Mesothelial cell of epicardium (in vitro differentiated cells): ENCODE data around the gene KCNA2. TPM values are rescaled to one million over a fixed set of nuclear protein-coding genes. Genes with fewer than 3 reads are reported as not detected.

Experiments used
- DNase-seq, 2 experiments: peaks; one replicate each; pipeline ENCODE4 v3.0.0; 2021; ENCODE audit warnings: low spot score in 2 of 2; ENCODE audit not compliant: unreplicated experiment in 2 of 2
- H3K27ac Mint-ChIP-seq: 2 replicates; pipeline ENCODE4 v1.8.0; 2021; ENCODE audit warnings: mixed read lengths
- H3K27me3 Mint-ChIP-seq: 2 replicates; pipeline ENCODE4 v1.8.0; 2021; ENCODE audit warnings: low read depth, mixed read lengths
- H3K36me3 Mint-ChIP-seq: 2 replicates; pipeline ENCODE4 v1.8.0; 2021; ENCODE audit warnings: mixed read lengths
- H3K4me1 Mint-ChIP-seq: 2 replicates; pipeline ENCODE4 v1.8.0; 2021; ENCODE audit warnings: mixed read lengths
- H3K4me3 Mint-ChIP-seq: 2 replicates; pipeline ENCODE4 v1.8.0; 2021; ENCODE audit warnings: mild to moderate bottlenecking, moderate library complexity, mixed read lengths
- H3K9me3 Mint-ChIP-seq: 2 replicates; pipeline ENCODE4 v1.8.0; 2021; ENCODE audit warnings: mixed read lengths
- CTCF ChIP-seq: fragments of 200-600 bp; sonication (generic); IDR thresholded peaks from one replicate; pipeline ENCODE4 v1.5.0; 2021; ENCODE audit warnings: antibody characterized with exemption; ENCODE audit not compliant: unreplicated experiment
- total RNA-seq: library from RNA; stranded (reverse); gene quantifications from 3 replicates; pipeline ENCODE4 v1.2.1, GENCODE V29; 2021

Gene KCNA2
- total RNA-seq, 1 donor from 2014 or later, result 0.58 TPM

- no peak overlapping the region for H3K27ac Mint-ChIP-seq
- TF ChIP-seq CTCF, result no peak
- H3K4me3 Mint-ChIP-seq, result no peak overlapping the region
- no peaks in the 10 kb centered on the region for H3K4me1 Mint-ChIP-seq
- H3K36me3 Mint-ChIP-seq, result no peaks in the 10 kb centered on the region
- H3K9me3 Mint-ChIP-seq, result peaks cover under 1% of the 10 kb centered on the region
- DNase-seq, result peak in 1 of 2 experiments; percentile 6
- H3K27me3 Mint-ChIP-seq, result peaks cover 53% of the 10 kb centered on the region
These were observed 22.1 kb downstream of the KCNA2 start for GRCh38 chr1:110584045-110584444.

GRCh38 chr1:110583505-110583904 is 22.7 kb downstream of the KCNA2 start:
- no peak for TF ChIP-seq CTCF
- Mint-ChIP-seq H3K27me3 (peaks cover 52% of the 10 kb centered on the region), H3K4me3 (no peak overlapping the region), H3K9me3 (peaks cover 6% of the 10 kb centered on the region), H3K4me1 (no peaks in the 10 kb centered on the region), H3K36me3 (no peaks in the 10 kb centered on the region), H3K27ac (no peak overlapping the region)
- peak in 1 of 2 experiments; percentile 1 for DNase-seq

DNA sequence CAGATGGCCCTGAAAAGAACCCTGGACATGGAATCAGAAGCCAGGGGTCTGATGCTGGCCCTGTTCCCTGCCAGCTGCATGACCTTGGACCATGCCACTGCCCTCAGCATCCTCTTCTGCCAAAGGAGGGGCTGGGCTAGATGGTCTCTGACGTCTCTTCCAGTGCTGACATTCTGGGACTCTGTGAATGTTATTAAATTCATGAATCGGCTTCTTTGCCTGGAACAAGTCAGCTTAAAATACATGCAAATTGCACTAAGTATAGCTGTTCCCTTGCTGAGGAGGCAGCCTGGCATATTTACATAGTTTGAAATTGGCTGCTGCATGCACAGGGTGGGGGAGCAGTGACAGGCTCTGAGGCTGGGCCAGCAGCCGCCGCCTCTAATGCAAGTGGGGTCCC is 23.8 kb downstream of the KCNA2 start:
- Mint-ChIP-seq H3K9me3 (peaks cover 6% of the 10 kb centered on the region), H3K27ac (no peak overlapping the region), H3K4me3 (no peak overlapping the region), H3K4me1 (no peaks in the 10 kb centered on the region), H3K27me3 (peaks cover 42% of the 10 kb centered on the region), H3K36me3 (no peaks in the 10 kb centered on the region)
- no peak for TF ChIP-seq CTCF
- DNase-seq, result peak in 1 of 2 experiments; percentile 19

- TF ChIP-seq CTCF, result no peak
- Mint-ChIP-seq H3K9me3 (peaks cover 6% of the 10 kb centered on the region), H3K27me3 (peaks cover 42% of the 10 kb centered on the region), H3K36me3 (no peaks in the 10 kb centered on the region), H3K27ac (no peak overlapping the region), H3K4me3 (no peak overlapping the region), H3K4me1 (no peaks in the 10 kb centered on the region)
- DNase-seq, result peak in 1 of 2 experiments; percentile 20
These were observed 24.4 kb downstream of the KCNA2 start for GRCh38 chr1:110581682-110582145.

- H3K27me3 Mint-ChIP-seq, result peaks cover 43% of the 10 kb centered on the region
These were observed 25.9 kb downstream of the KCNA2 start for GRCh38 chr1:110580244-110580643.

More at GRCh38 chr1:110580244-110580643, 25.9 kb downstream of the KCNA2 start:
- H3K36me3 Mint-ChIP-seq, result no peaks in the 10 kb centered on the region
- no peak for DNase-seq
- no peak for TF ChIP-seq CTCF
- no peak overlapping the region for H3K27ac Mint-ChIP-seq
- H3K9me3 Mint-ChIP-seq, result peaks cover 6% of the 10 kb centered on the region
- H3K4me3 Mint-ChIP-seq, result no peak overlapping the region
- H3K4me1 Mint-ChIP-seq, result no peaks in the 10 kb centered on the region
